PC-9 (cell line): ENCODE results near the gene SCN7A. TPM values are rescaled to one million over a fixed set of nuclear protein-coding genes. Genes with fewer than 3 reads are reported as not detected.
"Not testable (repeated sequence)": the region's sequence is repeated elsewhere in the genome, so short reads cannot be mapped to it uniquely, and the experiment has no call there.

Experiments
- BruUV-seq: library from RNA; stranded (reverse); fragments of 400-500 nt; replicated peaks from 2 replicates; lab custom pipeline; 2021; lab: Mats Ljungman, UMichigan
- CTCF ChIA-PET: fragments of 300-600 bp; sonication (Branson Sonifier 250); formaldehyde crosslinking; loops from one replicate; lab custom pipeline; 2022; ENCODE audit warnings: antibody characterized with exemption; lab: Charles Lee
- POLR2A ChIA-PET: fragments of 300-600 bp; sonication (Branson Sonifier 250); formaldehyde crosslinking; loops from one replicate; lab custom pipeline; 2022; ENCODE audit warnings: antibody characterized with exemption; ENCODE audit not compliant: unreplicated experiment; lab: Charles Lee
- DNase-seq, 2 experiments: peaks; one replicate each; pipeline versions ENCODE4 v3.0.0 to v3.0.0-alpha.2; 2015 to 2022; ENCODE audit warnings: mixed read lengths in 1 of 2
- H2AFZ ChIP-seq: fragments of 200-600 bp; sonication (generic); 2 replicates; pipeline ENCODE4 v1.8.1; 2017; ENCODE audit warnings: antibody characterized with exemption
- H3F3A ChIP-seq: fragments of 200-600 bp; sonication (generic); 2 replicates; pipeline ENCODE4 v1.8.1; 2017; ENCODE audit warnings: antibody characterized with exemption, mild to moderate bottlenecking, low read depth; ENCODE audit not compliant: insufficient read depth
- H3K27ac ChIP-seq: fragments of 200-600 bp; sonication (generic); 2 replicates; pipeline ENCODE4 v1.6.1; 2016; ENCODE audit warnings: mixed run types
- H3K27me3 ChIP-seq: fragments of 200-600 bp; sonication (generic); 2 replicates; pipeline ENCODE4 v1.6.1; 2016; ENCODE audit warnings: low read depth, mixed run types; ENCODE audit not compliant: insufficient read depth
- H3K36me3 ChIP-seq: fragments of 200-600 bp; sonication (generic); 2 replicates; pipeline ENCODE4 v1.6.1; 2016; ENCODE audit warnings: low read depth, mixed run types
- H3K4me1 ChIP-seq: fragments of 200-600 bp; sonication (generic); replicated peaks from 2 replicates; pipeline ENCODE4 v1.6.1; 2016; ENCODE audit warnings: mixed run types; ENCODE audit not compliant: insufficient read depth
- H3K4me2 ChIP-seq: fragments of 200-600 bp; sonication (generic); 2 replicates; pipeline ENCODE4 v1.6.1; 2017; ENCODE audit warnings: mixed run types
- H3K4me3 ChIP-seq: fragments of 200-600 bp; sonication (generic); 2 replicates; pipeline ENCODE4 v1.6.1; 2016; ENCODE audit warnings: mixed run types
- H3K79me2 ChIP-seq: fragments of 200-600 bp; sonication (generic); 2 replicates; pipeline ENCODE4 v1.6.1; 2017; ENCODE audit warnings: low read depth, mixed run types
- H3K9me2 ChIP-seq: fragments of 200-600 bp; sonication (generic); 2 replicates; pipeline ENCODE4 v1.8.1; 2017; ENCODE audit warnings: mild to moderate bottlenecking; ENCODE audit not compliant: insufficient read depth
- H3K9me3 ChIP-seq: fragments of 200-600 bp; sonication (generic); 2 replicates; pipeline ENCODE4 v1.8.1; 2016; ENCODE audit warnings: low read depth; ENCODE audit not compliant: insufficient read depth
- H4K20me1 ChIP-seq: fragments of 200-600 bp; sonication (generic); 2 replicates; pipeline ENCODE4 v1.8.1; 2017; ENCODE audit not compliant: insufficient read depth
- CTCF ChIP-seq: fragments of 200-600 bp; sonication (generic); conservative IDR thresholded peaks from 2 replicates; pipeline ENCODE4 v1.6.1; 2017; ENCODE audit warnings: mixed run types, antibody characterized with exemption, mild to moderate bottlenecking, moderate library complexity
- EZH2 ChIP-seq: fragments of 200-600 bp; sonication (generic); IDR thresholded peaks from 2 replicates; pipeline ENCODE4 v1.8.0; 2017; ENCODE audit warnings: antibody characterized with exemption, low read depth
- intact Hi-C: fragments of 100-400 bp; cut with micrococcal nuclease; formaldehyde crosslinking; loops from one replicate; pipeline ENCODE4 v1.10.0; 2022; ENCODE audit not compliant: unreplicated experiment
- total RNA-seq: library from RNA; stranded (reverse); gene quantifications from 2 replicates; pipeline ENCODE4 v1.2.3, GENCODE V29; 2021

The SCN7A gene
- total RNA-seq, 1 experiment from 2014 or later = not detected

DNA sequence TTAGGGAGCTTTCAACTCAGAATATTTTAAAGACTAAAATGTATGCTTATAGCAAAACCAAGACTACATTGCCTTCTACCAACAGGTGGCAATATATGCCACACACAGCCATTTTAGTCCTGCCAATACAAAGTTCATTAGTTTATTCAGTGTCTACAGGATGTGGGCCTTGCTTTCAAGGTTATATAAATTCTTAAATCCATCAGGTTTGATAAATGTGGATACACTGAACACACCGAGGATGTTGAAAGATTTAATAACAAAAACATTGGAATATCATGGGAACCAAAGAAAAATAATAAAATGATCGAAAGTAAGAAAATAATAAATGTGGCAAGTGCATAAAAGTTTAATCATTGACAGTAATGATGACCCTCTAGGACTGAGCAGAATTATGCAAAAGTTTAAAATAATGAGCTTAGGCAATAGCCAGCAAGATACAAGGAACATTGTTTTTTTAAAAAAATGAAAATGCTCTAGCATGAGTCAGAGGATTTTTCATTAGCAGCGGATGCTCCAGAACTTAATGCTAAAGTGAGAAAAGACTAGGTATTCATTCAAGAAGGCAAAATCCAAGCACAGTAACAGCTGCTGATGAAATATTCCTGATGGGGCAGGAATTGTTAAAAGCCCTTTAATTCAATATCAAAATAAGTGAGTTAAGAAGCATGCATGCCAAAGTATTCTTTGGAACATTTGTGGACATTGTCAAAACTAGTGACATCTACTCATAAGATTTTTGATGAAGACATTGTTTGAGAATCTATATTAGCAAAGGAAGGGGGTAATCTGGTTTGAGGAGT lies 132.5 kb downstream of the SCN7A start:
- Histone ChIP-seq H3K36me3 (no peaks in the 10 kb centered on the region), H3K4me3 (no peak overlapping the region), H3K9me3 (no peaks in the 10 kb centered on the region), H4K20me1 (no peaks in the 10 kb centered on the region), H3K4me1 (no peaks in the 10 kb centered on the region), H3K4me2 (no peak overlapping the region), H3F3A (no peaks in the 10 kb centered on the region), H2AFZ (no peak overlapping the region), H3K27me3 (no peaks in the 10 kb centered on the region), H3K79me2 (no peaks in the 10 kb centered on the region), H3K9me2 (no peaks in the 10 kb centered on the region), H3K27ac (no peak overlapping the region)
- no peak for DNase-seq
- CTCF ChIA-PET = interaction anchor here (0.6 to 0.7 kb wide), 2 partner anchors 58 to 1068 kb away, joined by 3 to 4 read pairs; no protein-coding TSS in a partner anchor
- no peak for TF ChIP-seq EZH2
- TF ChIP-seq CTCF = peak; percentile 53
- no TSS peak for BruUV-seq
- POLR2A ChIA-PET = no interaction called here
- intact Hi-C loops = loop anchor here (1.0 kb wide), 1 partner anchor 23 kb away; no protein-coding TSS in a partner anchor

- Histone ChIP-seq H3K27ac (no peak overlapping the region), H3K79me2 (no peaks in the 10 kb centered on the region), H2AFZ (no peak overlapping the region), H3K4me3 (no peak overlapping the region), H3K4me2 (no peak overlapping the region), H3K27me3 (no peaks in the 10 kb centered on the region), H3K36me3 (no peaks in the 10 kb centered on the region), H3K9me3 (no peaks in the 10 kb centered on the region), H3K9me2 (no peaks in the 10 kb centered on the region), H4K20me1 (no peaks in the 10 kb centered on the region), H3F3A (no peaks in the 10 kb centered on the region), H3K4me1 (no peaks in the 10 kb centered on the region)
- POLR2A ChIA-PET = no interaction called here
- CTCF ChIA-PET = interaction anchor here (0.6 to 0.7 kb wide), 3 partner anchors 58 to 1067 kb away, joined by 3 to 7 read pairs (median 4); no protein-coding TSS in a partner anchor
- intact Hi-C loops = loop anchor here (1.0 kb wide), 1 partner anchor 23 kb away; no protein-coding TSS in a partner anchor
- no TSS peak for BruUV-seq
- no peak for TF ChIP-seq EZH2
- TF ChIP-seq CTCF = no peak
- no peak for DNase-seq
Measured at GRCh38 chr2:166360906-166361305, 133.1 kb downstream of the SCN7A start.

DNA sequence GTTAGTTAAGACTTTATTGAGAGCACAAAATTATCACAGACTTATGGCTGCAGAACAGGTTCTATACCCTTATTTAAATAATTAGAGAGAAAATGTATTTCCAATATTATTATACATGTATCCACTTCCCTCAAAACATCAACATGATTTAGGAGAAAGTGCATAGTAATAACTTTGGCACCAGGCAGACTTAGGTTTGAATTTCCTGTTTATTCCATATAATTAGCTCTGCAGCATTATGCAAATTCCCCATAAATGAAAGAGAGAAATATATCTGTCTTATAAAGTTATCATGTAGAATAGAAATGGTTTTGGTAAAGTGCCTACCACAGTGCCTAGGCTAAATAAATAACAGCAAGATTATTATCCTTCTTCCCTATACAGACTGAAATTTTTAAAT lies 133.6 kb downstream of the SCN7A start:
- Histone ChIP-seq H2AFZ (no peak overlapping the region), H3K27ac (no peak overlapping the region), H3K4me2 (no peak overlapping the region), H3K27me3 (no peaks in the 10 kb centered on the region), H3K9me3 (no peaks in the 10 kb centered on the region), H3K79me2 (no peaks in the 10 kb centered on the region), H3K4me1 (no peaks in the 10 kb centered on the region), H3F3A (no peaks in the 10 kb centered on the region), H3K36me3 (no peaks in the 10 kb centered on the region), H4K20me1 (no peaks in the 10 kb centered on the region), H3K9me2 (no peaks in the 10 kb centered on the region), H3K4me3 (no peak overlapping the region)
- no TSS peak for BruUV-seq
- TF ChIP-seq EZH2 (no peak), CTCF (no peak)
- intact Hi-C loops = no loop called here
- CTCF ChIA-PET = interaction anchor here (0.6 kb wide), 1 partner anchor 426 kb away, joined by 7 read pairs; no protein-coding TSS in a partner anchor
- DNase-seq = no peak
- POLR2A ChIA-PET = no interaction called here

- H3F3A ChIP-seq, BruUV-seq, H3K4me1 ChIP-seq, H4K20me1 ChIP-seq, DNase-seq, H3K4me3 ChIP-seq, H2AFZ ChIP-seq, intact Hi-C loops, H3K79me2 ChIP-seq, H3K9me2 ChIP-seq, H3K27ac ChIP-seq, H3K36me3 ChIP-seq, POLR2A ChIA-PET, H3K9me3 ChIP-seq, H3K4me2 ChIP-seq, H3K27me3 ChIP-seq: not testable (repeated sequence)
- CTCF ChIA-PET = interaction anchor here (0.5 kb wide), 1 partner anchor 122 kb away, joined by 4 read pairs; no protein-coding TSS in a partner anchor
Measured at GRCh38 chr2:166357950-166358321, 136.1 kb downstream of the SCN7A start.
